ENCODE results near the gene CPSF3. TPM values are rescaled to one million over a fixed set of nuclear protein-coding genes. Genes with fewer than 3 reads are reported as not detected.

The CPSF3 gene
- total and polyA plus RNA-seq, 2 of the 4 experiments (the other 2 are of a cell fraction): 29.2 to 64.5 TPM

- TF ChIP-seq POLR2A (IDR thresholded peaks at IDR 0.05; ENCODE audit: low read depth, low read length) (no peak), MAFK (IDR thresholded peaks at IDR 0.05; ENCODE audit: low read depth, low read length) (no peak)
These were observed 24.3 kb upstream of the CPSF3 start (continued) for GRCh38 chr2:9398881-9399780.

GRCh38 chr2:9400268-9401058 is 23.0 kb upstream of the CPSF3 start:
- no peak overlapping the region for H4K5ac ChIP-seq (ENCODE audit: low read depth, low read length)
- H3K79me1 ChIP-seq (ENCODE audit: low read depth in 1 of 2, low read length in 2 of 2): peaks cover 3 to 34% of the 10 kb centered on the region in 2 experiments; a peak in 3 of 4 replicates
- H3K9me3 ChIP-seq (ENCODE audit: control insufficient read depth, insufficient read depth, low read length): no peaks in the 10 kb centered on the region
- intact Hi-C loops (cut with micrococcal nuclease) (no loop called here), in situ Hi-C loops (cut with MboI; ENCODE audit: low sequenced_read_pairs) (no loop called here), dilution Hi-C loops (cut with HindIII; ENCODE audit: low sequenced_read_pairs, unreplicated experiment) (no loop called here)
- no peak for ATAC-seq (ENCODE audit: low read depth)
- ChIA-PET POLR2A (ENCODE audit: unreplicated experiment) (no interaction called here), CTCF (interaction anchor here (0.6 kb wide), 1 partner anchor 661 kb away, joined by 4 read pairs; no protein-coding TSS in a partner anchor)
- H3K18ac ChIP-seq (ENCODE audit: low read depth, low read length): no peak overlapping the region
- H4K8ac ChIP-seq (ENCODE audit: low read depth in 2 of 2, low read length in 2 of 2): no peak overlapping the region
- H2AK5ac ChIP-seq (ENCODE audit: low read depth, low read length): no peak overlapping the region
- peaks cover 10% of the 10 kb centered on the region for H3K9me1 ChIP-seq (ENCODE audit: insufficient read depth, low read length)
- 100% methylated on average over 1 of the region's 12 CpGs; no CpG with 5 or more reads in 1 of the 2 experiments for WGBS, 2 experiments (ENCODE audit: extremely low coverage in 2 of 2, insufficient read length in 1 of 2)
- H3K14ac ChIP-seq (replicated peaks; ENCODE audit: low read depth, low read length): no peak overlapping the region
- TF ChIP-seq SMC3 (IDR thresholded peaks at IDR 0.05; ENCODE audit: low read depth, low read length): no peak
- no peak for TF ChIP-seq FOS (IDR thresholded peaks at IDR 0.05; ENCODE audit: low read depth, low read length)
- no peak overlapping the region for H3K56ac ChIP-seq (ENCODE audit: extremely low read depth, insufficient read depth, low read length)
- BruUV-seq (replicated peaks): no TSS peak
- no peak overlapping the region for H2BK120ac ChIP-seq (ENCODE audit: low read depth, low read length)
- H2BK15ac ChIP-seq (ENCODE audit: low read depth, low read length): no peak overlapping the region
- H2AK9ac ChIP-seq (replicated peaks; ENCODE audit: low read depth, low read length, poor library complexity): peak overlapping the region; percentile 26
- H3K4me1 ChIP-seq (ENCODE audit: control insufficient read depth, insufficient read depth, low read length): peaks cover 7% of the 10 kb centered on the region
- no peak overlapping the region for H3K4me3 ChIP-seq (ENCODE audit: insufficient read depth, low read depth, low read length)
- no peak overlapping the region for H4K91ac ChIP-seq (ENCODE audit: insufficient read depth, low read depth, low read length)
- H2BK5ac ChIP-seq (ENCODE audit: low read depth, low read length, poor library complexity, severe bottlenecking): no peak overlapping the region
- no peaks in the 10 kb centered on the region for H3K27me3 ChIP-seq (ENCODE audit: control insufficient read depth, insufficient read depth, low read length)
- H2BK20ac ChIP-seq (ENCODE audit: low read depth, low read length): no peak overlapping the region
- no peak overlapping the region for H3K9ac ChIP-seq (ENCODE audit: low read depth, low read length)
- H3K36me3 ChIP-seq (ENCODE audit: control insufficient read depth, insufficient read depth, low read length): peaks cover 32% of the 10 kb centered on the region
- no peak overlapping the region for H2AFZ ChIP-seq (replicated peaks; ENCODE audit: low read length, poor library complexity)
- no peak overlapping the region for H3K23ac ChIP-seq (ENCODE audit: low read depth, low read length)
- DNase-seq: no peak
- no peak overlapping the region for H3K27ac ChIP-seq (ENCODE audit: insufficient read depth, low read length)
- H4K20me1 ChIP-seq (ENCODE audit: insufficient read depth, low read length): peaks cover 10% of the 10 kb centered on the region; the same call in 1 of the 2 replicates
- H3K4me2 ChIP-seq (ENCODE audit: low read depth, low read length): no peak overlapping the region
- no peak overlapping the region for H3K4ac ChIP-seq (ENCODE audit: low read depth, low read length)

All from IMR-90 (cell line).